GM12878 (cell line): ENCODE results near the gene PRR14L.

Source experiments
- CBFB ChIP-seq: IDR thresholded peaks from 2 replicates; pipeline ENCODE4 v1.6.1; 2016; ENCODE audit warnings: antibody characterized with exemption, low read depth
- TF ChIP-seq, protein P1 (sequence below), 3 experiments: IDR thresholded peaks in 2 of 3; conservative IDR thresholded peaks in 1 of 3; 2 replicates each; pipeline ENCODE4 v1.5.1; 2011; ENCODE audit warnings: low read depth in 3 of 3, low read length in 3 of 3, mild to moderate bottlenecking in 3 of 3, control low read depth in 2 of 3, moderate library complexity in 2 of 3, inconsistent platforms in 1 of 3, mixed read lengths in 1 of 3; ENCODE audit not compliant: control insufficient read depth in 2 of 3, insufficient read depth in 1 of 3; ENCODE audit errors: extremely low read depth in 1 of 3

GRCh38 chr22:31773416-31773815 lies 23.5 kb upstream of the PRR14L start:
- TF ChIP-seq CBFB: no peak
- TF ChIP-seq, protein P1, sequence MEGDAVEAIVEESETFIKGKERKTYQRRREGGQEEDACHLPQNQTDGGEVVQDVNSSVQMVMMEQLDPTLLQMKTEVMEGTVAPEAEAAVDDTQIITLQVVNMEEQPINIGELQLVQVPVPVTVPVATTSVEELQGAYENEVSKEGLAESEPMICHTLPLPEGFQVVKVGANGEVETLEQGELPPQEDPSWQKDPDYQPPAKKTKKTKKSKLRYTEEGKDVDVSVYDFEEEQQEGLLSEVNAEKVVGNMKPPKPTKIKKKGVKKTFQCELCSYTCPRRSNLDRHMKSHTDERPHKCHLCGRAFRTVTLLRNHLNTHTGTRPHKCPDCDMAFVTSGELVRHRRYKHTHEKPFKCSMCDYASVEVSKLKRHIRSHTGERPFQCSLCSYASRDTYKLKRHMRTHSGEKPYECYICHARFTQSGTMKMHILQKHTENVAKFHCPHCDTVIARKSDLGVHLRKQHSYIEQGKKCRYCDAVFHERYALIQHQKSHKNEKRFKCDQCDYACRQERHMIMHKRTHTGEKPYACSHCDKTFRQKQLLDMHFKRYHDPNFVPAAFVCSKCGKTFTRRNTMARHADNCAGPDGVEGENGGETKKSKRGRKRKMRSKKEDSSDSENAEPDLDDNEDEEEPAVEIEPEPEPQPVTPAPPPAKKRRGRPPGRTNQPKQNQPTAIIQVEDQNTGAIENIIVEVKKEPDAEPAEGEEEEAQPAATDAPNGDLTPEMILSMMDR (IDR thresholded peaks at IDR 0.05 in 2 of 3, conservative IDR thresholded peaks at IDR 0.05 in 1 of 3; ENCODE audit: control insufficient read depth in 2 of 3, extremely low read depth in 1 of 3, insufficient read depth in 1 of 3, low read depth in 3 of 3, low read length in 3 of 3): no peak
